Measurements from ENCODE around the gene RAB10.
"Not testable (repeated sequence)": the region's sequence is repeated elsewhere in the genome, so short reads cannot be mapped to it uniquely, and the experiment has no call there.

Gene RAB10

GRCh38 chr2:26058390-26058789 is 24.5 kb downstream of the RAB10 start:
- no peak for DNase-seq (ENCODE audit: low read depth)

GRCh38 chr2:26059542-26059941 is 25.7 kb downstream of the RAB10 start:
- no peak for DNase-seq (ENCODE audit: low read depth)

GRCh38 chr2:26061539-26061938 is 27.7 kb downstream of the RAB10 start:
- DNase-seq (ENCODE audit: low read depth): no peak

GRCh38 chr2:26064846-26065245 is 31.0 kb downstream of the RAB10 start:
- DNase-seq (ENCODE audit: low read depth): no peak

GRCh38 chr2:26067186-26067974 is 33.5 kb downstream of the RAB10 start:
- DNase-seq (ENCODE audit: low read depth): no peak

- no peak for DNase-seq (ENCODE audit: low read depth)
Measured at GRCh38 chr2:26067980-26068507, 34.2 kb downstream of the RAB10 start.

GRCh38 chr2:26068602-26069298 is 34.9 kb downstream of the RAB10 start:
- peak; percentile 6 for DNase-seq (ENCODE audit: low read depth)

- DNase-seq (ENCODE audit: low read depth): no peak
Measured at GRCh38 chr2:26070730-26071129, 36.8 kb downstream of the RAB10 start.

- no peak for DNase-seq (ENCODE audit: low read depth)
Measured at GRCh38 chr2:26072925-26073768, 39.3 kb downstream of the RAB10 start.

- DNase-seq (ENCODE audit: low read depth): no peak
Measured at GRCh38 chr2:26073830-26074229, 39.9 kb downstream of the RAB10 start.

GRCh38 chr2:26074676-26075075 is 40.8 kb downstream of the RAB10 start:
- no peak for DNase-seq (ENCODE audit: low read depth)

GRCh38 chr2:26075173-26075572 is 41.3 kb downstream of the RAB10 start:
- no peak for DNase-seq (ENCODE audit: low read depth)

GRCh38 chr2:26076001-26076587 is 42.2 kb downstream of the RAB10 start:
- no peak for DNase-seq (ENCODE audit: low read depth)

- DNase-seq (ENCODE audit: low read depth): no peak
Measured at GRCh38 chr2:26077291-26077690, 43.4 kb downstream of the RAB10 start.

GRCh38 chr2:26078939-26079338 is 45.1 kb downstream of the RAB10 start:
- DNase-seq (ENCODE audit: low read depth): no peak

- DNase-seq (ENCODE audit: low read depth): no peak
Measured at GRCh38 chr2:26080356-26080755, 46.5 kb downstream of the RAB10 start.

- DNase-seq (ENCODE audit: low read depth): not testable (repeated sequence)
Measured at GRCh38 chr2:26080925-26081324, 47.0 kb downstream of the RAB10 start.

- DNase-seq (ENCODE audit: low read depth): no peak
Measured at GRCh38 chr2:26081556-26081955, 47.7 kb downstream of the RAB10 start.

GRCh38 chr2:26086155-26086637 is 52.3 kb downstream of the RAB10 start:
- no peak for DNase-seq (ENCODE audit: low read depth)

- no peak for DNase-seq (ENCODE audit: low read depth)
Measured at GRCh38 chr2:26086779-26087178, 52.9 kb downstream of the RAB10 start.

- no peak for DNase-seq (ENCODE audit: low read depth)
Measured at GRCh38 chr2:26088038-26088643, 54.3 kb downstream of the RAB10 start.

Data from activated T-cell treated with anti-CD3 and anti-CD28 coated beads for 1 hour (primary cell).